Natural killer cell (primary cell): ENCODE data around the gene VEGFB. TPM values are rescaled to one million over a fixed set of nuclear protein-coding genes. Genes with fewer than 3 reads are reported as not detected.

Experiments used
- ATAC-seq, 3 donors: fragments of 150-1000 bp in 2 of 3; fragments of 200-7000 bp in 1 of 3; cut with Tn5 transposase; 1 replicate in 1 of 3; 2 replicates in 2 of 3; pipeline ENCODE4 v1.10.0; 2021; ENCODE audit warnings: mild to moderate bottlenecking in 2 of 3, moderate library complexity in 2 of 3
- DNase-seq, 2 donors: peaks; one replicate each; pipeline versions ENCODE4 v3.0.0 to v3.0.0-alpha.2; 2013 to 2021; ENCODE audit warnings: mixed read lengths in 1 of 2
- H3K27ac ChIP-seq: one replicate; pipeline ENCODE4 v1.5.1; 2013; ENCODE audit warnings: mild to moderate bottlenecking, low read length
- H3K27me3 ChIP-seq: one replicate; pipeline ENCODE4 v1.6.1; 2013; ENCODE audit warnings: low read length; ENCODE audit not compliant: control insufficient read depth, insufficient read depth
- H3K36me3 ChIP-seq: one replicate; pipeline ENCODE4 v1.6.1; 2013; ENCODE audit warnings: low read length; ENCODE audit not compliant: control insufficient read depth, insufficient read depth
- H3K4me1 ChIP-seq: one replicate; pipeline ENCODE4 v1.6.1; 2013; ENCODE audit warnings: low read length; ENCODE audit not compliant: control insufficient read depth, insufficient read depth
- H3K4me3 ChIP-seq: one replicate; pipeline ENCODE4 v1.5.1; 2013; ENCODE audit warnings: low read length
- H3K9me3 ChIP-seq: one replicate; pipeline ENCODE4 v1.6.1; 2013; ENCODE audit warnings: low read length; ENCODE audit not compliant: control insufficient read depth, insufficient read depth
- H3K27ac Mint-ChIP-seq, 2 donors: one replicate each; pipeline ENCODE4 v1.8.0; 2022; ENCODE audit warnings: mild to moderate bottlenecking in 2 of 2, mixed read lengths in 2 of 2, moderate library complexity in 1 of 2
- H3K27me3 Mint-ChIP-seq, 2 donors: one replicate each; pipeline ENCODE4 v1.8.0; 2022; ENCODE audit warnings: low read depth in 2 of 2, mixed read lengths in 2 of 2
- H3K36me3 Mint-ChIP-seq: one replicate; pipeline ENCODE4 v1.8.0; 2022; ENCODE audit warnings: mixed read lengths
- H3K4me1 Mint-ChIP-seq, 2 donors: one replicate each; pipeline ENCODE4 v1.8.0; 2022; ENCODE audit warnings: mixed read lengths in 2 of 2
- H3K4me3 Mint-ChIP-seq: one replicate; pipeline ENCODE4 v1.8.0; 2022; ENCODE audit warnings: mild to moderate bottlenecking, moderate library complexity, mixed read lengths
- H3K9me3 Mint-ChIP-seq, 2 donors: one replicate each; pipeline ENCODE4 v1.8.0; 2022; ENCODE audit warnings: mixed read lengths in 2 of 2
- WGBS: methylation state at CpG from one replicate; pipeline ENCODE4 v1.1.7; 2013; ENCODE audit warnings: missing lambda C conversion rate; ENCODE audit not compliant: insufficient coverage; 5-methylcytosine and 5-hydroxymethylcytosine counted together
- intact Hi-C: fragments of 100-400 bp; cut with micrococcal nuclease; formaldehyde crosslinking; loops from one replicate; pipeline ENCODE4 v1.14.2; 2022
- total RNA-seq, 4 donors: library from RNA; stranded (reverse); fragments of 120-200 nt in 1 of 4; gene quantifications; one replicate each; pipeline versions ENCODE4 v1.2.3 to v1.2.4, GENCODE V29; 2013 to 2022
- TF ChIP-seq, protein P1 (sequence below): fragments of 200-600 bp; IDR thresholded peaks from one replicate; pipeline ENCODE4 v1.8.0; 2022; ENCODE audit warnings: antibody characterized with exemption

VEGFB gene
- total RNA-seq, 3 donors from 2014 or later (not counting 1 experiment from before 2014, with no cell fraction given): 30.7 to 38.7 (median 37.3) TPM

DNA sequence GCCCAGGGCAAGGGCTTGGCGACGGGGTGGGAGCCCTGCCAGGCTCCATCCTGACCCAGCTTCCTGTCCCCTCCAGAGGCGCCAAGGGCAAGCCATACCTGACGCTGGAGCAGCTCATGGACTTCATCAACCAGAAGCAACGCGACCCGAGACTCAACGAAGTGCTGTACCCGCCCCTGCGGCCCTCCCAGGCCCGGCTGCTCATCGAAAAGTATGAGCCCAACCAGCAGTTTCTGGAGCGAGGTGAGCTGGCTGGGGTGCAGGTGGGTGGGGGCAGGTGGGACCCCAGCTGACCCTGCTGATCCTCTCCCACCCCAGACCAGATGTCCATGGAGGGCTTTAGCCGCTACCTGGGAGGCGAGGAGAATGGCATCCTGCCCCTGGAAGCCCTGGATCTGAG, 21.9 kb downstream of the VEGFB start:
- intact Hi-C loops: no loop called here
- Mint-ChIP-seq H3K4me3 (no peak overlapping the region), H3K27me3 (no peaks in the 10 kb centered on the region), H3K4me1 (peaks cover 0 to 19% of the 10 kb centered on the region in 2 donors), H3K27ac (no peak overlapping the region), H3K36me3 (no peaks in the 10 kb centered on the region), H3K9me3 (no peaks in the 10 kb centered on the region)
- WGBS: 93% methylated on average over 15 of the region's 15 CpGs
- DNase-seq: no peak
- peaks cover 6% of the 10 kb centered on the region for H3K36me3 ChIP-seq
- H3K27ac ChIP-seq: no peak overlapping the region
- TF ChIP-seq, protein P1, sequence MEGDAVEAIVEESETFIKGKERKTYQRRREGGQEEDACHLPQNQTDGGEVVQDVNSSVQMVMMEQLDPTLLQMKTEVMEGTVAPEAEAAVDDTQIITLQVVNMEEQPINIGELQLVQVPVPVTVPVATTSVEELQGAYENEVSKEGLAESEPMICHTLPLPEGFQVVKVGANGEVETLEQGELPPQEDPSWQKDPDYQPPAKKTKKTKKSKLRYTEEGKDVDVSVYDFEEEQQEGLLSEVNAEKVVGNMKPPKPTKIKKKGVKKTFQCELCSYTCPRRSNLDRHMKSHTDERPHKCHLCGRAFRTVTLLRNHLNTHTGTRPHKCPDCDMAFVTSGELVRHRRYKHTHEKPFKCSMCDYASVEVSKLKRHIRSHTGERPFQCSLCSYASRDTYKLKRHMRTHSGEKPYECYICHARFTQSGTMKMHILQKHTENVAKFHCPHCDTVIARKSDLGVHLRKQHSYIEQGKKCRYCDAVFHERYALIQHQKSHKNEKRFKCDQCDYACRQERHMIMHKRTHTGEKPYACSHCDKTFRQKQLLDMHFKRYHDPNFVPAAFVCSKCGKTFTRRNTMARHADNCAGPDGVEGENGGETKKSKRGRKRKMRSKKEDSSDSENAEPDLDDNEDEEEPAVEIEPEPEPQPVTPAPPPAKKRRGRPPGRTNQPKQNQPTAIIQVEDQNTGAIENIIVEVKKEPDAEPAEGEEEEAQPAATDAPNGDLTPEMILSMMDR: no peak
- H3K9me3 ChIP-seq: no peaks in the 10 kb centered on the region
- ATAC-seq: no peak
- peaks cover 17% of the 10 kb centered on the region for H3K4me1 ChIP-seq
- H3K27me3 ChIP-seq: no peaks in the 10 kb centered on the region
- no peak overlapping the region for H3K4me3 ChIP-seq

DNA sequence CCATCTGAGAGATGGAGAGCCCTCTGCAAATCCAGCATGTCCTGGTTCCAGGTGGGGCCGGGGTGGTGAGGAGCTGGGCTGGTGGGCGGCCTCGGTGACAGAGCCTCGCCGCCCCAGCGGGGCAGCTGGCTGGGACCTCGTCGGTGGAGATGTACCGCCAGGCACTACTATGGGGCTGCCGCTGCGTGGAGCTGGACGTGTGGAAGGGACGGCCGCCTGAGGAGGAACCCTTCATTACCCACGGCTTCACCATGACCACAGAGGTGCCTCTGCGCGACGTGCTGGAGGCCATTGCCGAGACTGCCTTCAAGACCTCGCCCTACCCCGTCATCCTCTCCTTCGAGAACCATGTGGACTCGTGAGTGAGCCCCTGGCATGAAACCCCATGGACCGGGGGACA, 24.0 kb downstream of the VEGFB start:
- Mint-ChIP-seq H3K27ac (no peak overlapping the region), H3K27me3 (no peaks in the 10 kb centered on the region), H3K4me3 (no peak overlapping the region), H3K36me3 (no peaks in the 10 kb centered on the region), H3K4me1 (peaks cover 0 to 9% of the 10 kb centered on the region in 2 donors), H3K9me3 (no peaks in the 10 kb centered on the region)
- Histone ChIP-seq H3K4me3 (no peak overlapping the region), H3K9me3 (no peaks in the 10 kb centered on the region), H3K27me3 (no peaks in the 10 kb centered on the region), H3K4me1 (no peaks in the 10 kb centered on the region), H3K27ac (no peak overlapping the region), H3K36me3 (peaks cover 6% of the 10 kb centered on the region)
- DNase-seq (no peak), ATAC-seq (no peak)
- WGBS: 94% methylated on average over 24 of the region's 24 CpGs
- intact Hi-C loops: no loop called here
- TF ChIP-seq, protein P1: no peak

DNA sequence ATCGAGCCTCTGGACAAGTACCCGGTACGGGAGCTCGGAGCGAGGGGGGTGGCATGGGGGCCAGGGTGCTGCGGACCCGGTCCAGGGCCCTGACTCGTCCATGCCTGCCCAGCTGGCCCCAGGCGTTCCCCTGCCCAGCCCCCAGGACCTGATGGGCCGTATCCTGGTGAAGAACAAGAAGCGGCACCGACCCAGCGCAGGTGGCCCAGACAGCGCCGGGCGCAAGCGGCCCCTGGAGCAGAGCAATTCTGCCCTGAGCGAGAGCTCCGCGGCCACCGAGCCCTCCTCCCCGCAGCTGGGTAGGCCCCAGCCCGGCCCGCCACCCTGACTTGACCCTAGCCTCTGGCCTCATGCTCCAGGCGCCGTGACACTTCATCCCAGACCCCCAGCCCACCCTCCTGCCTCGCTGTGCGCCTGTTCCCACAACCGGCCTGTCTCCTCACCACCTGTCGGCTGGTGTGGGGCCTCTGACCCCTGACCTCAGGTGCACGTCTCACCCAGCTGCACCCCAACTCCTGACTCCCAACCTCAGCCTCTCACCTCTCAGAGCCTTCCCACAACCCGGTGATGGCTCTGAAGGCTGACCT, 24.7 kb downstream of the VEGFB start:
- H3K9me3 Mint-ChIP-seq: no peaks in the 10 kb centered on the region
- intact Hi-C loops: no loop called here
- H3K36me3 ChIP-seq: peaks cover 6% of the 10 kb centered on the region
- H3K9me3 ChIP-seq: no peaks in the 10 kb centered on the region
- 94% methylated on average over 32 of the region's 32 CpGs for WGBS
- H3K36me3 Mint-ChIP-seq: no peaks in the 10 kb centered on the region
- H3K4me3 ChIP-seq: no peak overlapping the region
- H3K27me3 Mint-ChIP-seq: no peaks in the 10 kb centered on the region
- H3K27ac Mint-ChIP-seq: peak overlapping the region in 1 of 2 donors; percentile 52
- DNase-seq: no peak
- H3K4me1 Mint-ChIP-seq: peaks cover 0 to 9% of the 10 kb centered on the region in 2 donors
- no peak for ATAC-seq
- TF ChIP-seq, protein P1: no peak
- H3K27me3 ChIP-seq: no peaks in the 10 kb centered on the region
- no peak overlapping the region for H3K27ac ChIP-seq
- no peak overlapping the region for H3K4me3 Mint-ChIP-seq
- H3K4me1 ChIP-seq: no peaks in the 10 kb centered on the region

DNA sequence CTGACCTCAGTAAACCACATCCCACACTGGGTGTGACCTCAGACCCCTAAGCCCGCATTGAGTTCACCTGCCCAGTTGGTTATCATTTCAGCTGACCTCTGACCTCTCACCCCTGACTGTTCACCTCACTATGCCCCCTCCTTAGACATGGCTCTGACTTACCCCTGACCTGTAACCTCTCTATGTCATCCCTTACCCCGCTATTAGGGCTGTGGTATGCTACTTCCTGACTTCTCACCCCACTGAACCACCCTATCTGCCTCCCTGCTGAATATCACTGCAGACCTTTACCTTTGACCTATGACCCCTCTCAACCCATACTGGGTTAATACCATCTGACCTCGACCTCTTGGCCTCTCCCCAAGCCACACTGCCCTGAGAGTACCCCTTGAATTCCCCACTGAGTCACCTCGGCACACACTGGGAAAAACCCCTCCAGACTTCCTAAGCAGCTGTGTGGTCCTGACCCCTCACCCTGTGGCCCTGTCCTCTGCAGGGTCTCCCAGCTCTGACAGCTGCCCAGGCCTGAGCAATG, 25.2 kb downstream of the VEGFB start:
- Histone ChIP-seq H3K9me3 (no peaks in the 10 kb centered on the region), H3K27me3 (no peaks in the 10 kb centered on the region), H3K4me3 (no peak overlapping the region), H3K27ac (no peak overlapping the region), H3K36me3 (peaks cover 6% of the 10 kb centered on the region), H3K4me1 (no peaks in the 10 kb centered on the region)
- Mint-ChIP-seq H3K9me3 (no peaks in the 10 kb centered on the region), H3K4me3 (no peak overlapping the region), H3K27me3 (no peaks in the 10 kb centered on the region), H3K36me3 (no peaks in the 10 kb centered on the region), H3K27ac (peak overlapping the region in 1 of 2 donors; percentile 52), H3K4me1 (peaks cover 0 to 9% of the 10 kb centered on the region in 2 donors)
- no peak for ATAC-seq
- 66% methylated on average over 4 of the region's 4 CpGs for WGBS
- intact Hi-C loops: no loop called here
- TF ChIP-seq, protein P1: no peak
- no peak for DNase-seq
